HFFc6 (cell line): ENCODE measurements around the gene ALPL. TPM values are rescaled to one million over a fixed set of nuclear protein-coding genes. Genes with fewer than 3 reads are reported as not detected.

Experiments
- DNase-seq: peaks from one replicate; pipeline ENCODE4 v3.0.0-alpha.2; 2018
- H3K27ac Mint-ChIP-seq: 2 replicates; pipeline ENCODE4 v1.8.0; 2020; ENCODE audit warnings: mild to moderate bottlenecking, mixed read lengths
- H3K27me3 Mint-ChIP-seq: 2 replicates; pipeline ENCODE4 v1.8.0; 2021; ENCODE audit warnings: mild to moderate bottlenecking, moderate library complexity, mixed read lengths; ENCODE audit not compliant: insufficient read depth
- H3K36me3 Mint-ChIP-seq: 2 replicates; pipeline ENCODE4 v1.8.0; 2021; ENCODE audit warnings: low read depth, mixed read lengths
- H3K4me1 Mint-ChIP-seq: 2 replicates; pipeline ENCODE4 v1.8.0; 2020; ENCODE audit warnings: low read depth, mixed read lengths
- H3K4me3 Mint-ChIP-seq: 2 replicates; pipeline ENCODE4 v1.8.0; 2020; ENCODE audit warnings: mild to moderate bottlenecking, moderate library complexity, mixed read lengths
- H3K9me3 Mint-ChIP-seq: 2 replicates; pipeline ENCODE4 v1.8.0; 2020; ENCODE audit warnings: mild to moderate bottlenecking, mixed read lengths
- total RNA-seq, 6 experiments: library from RNA; stranded (reverse); fragmentation: NEBNext Ultra II Directional; extraction: Animal tissue kit (Norgen Biotek cat#: 25700); gene quantifications; 2 replicates in 1 of 6; 3 replicates in 5 of 6; pipeline ENCODE4 v1.2.3, GENCODE V29; 2021
- TF ChIP-seq, protein P1 (sequence below): fragments of 200-600 bp; sonication (generic); IDR thresholded peaks from 2 replicates; pipeline ENCODE4 v1.5.0; 2021; ENCODE audit warnings: antibody characterized with exemption, mild to moderate bottlenecking

The ALPL gene
- total RNA-seq, 6 experiments from 2014 or later: 0.19 to 0.21 TPM; not detected in 4

GRCh38 chr1:21526441-21526840, 17.2 kb downstream of the ALPL start:
- H3K4me1 Mint-ChIP-seq: no peaks in the 10 kb centered on the region
- H3K9me3 Mint-ChIP-seq: no peaks in the 10 kb centered on the region
- H3K27me3 Mint-ChIP-seq: peaks cover 17% of the 10 kb centered on the region
- TF ChIP-seq, protein P1, sequence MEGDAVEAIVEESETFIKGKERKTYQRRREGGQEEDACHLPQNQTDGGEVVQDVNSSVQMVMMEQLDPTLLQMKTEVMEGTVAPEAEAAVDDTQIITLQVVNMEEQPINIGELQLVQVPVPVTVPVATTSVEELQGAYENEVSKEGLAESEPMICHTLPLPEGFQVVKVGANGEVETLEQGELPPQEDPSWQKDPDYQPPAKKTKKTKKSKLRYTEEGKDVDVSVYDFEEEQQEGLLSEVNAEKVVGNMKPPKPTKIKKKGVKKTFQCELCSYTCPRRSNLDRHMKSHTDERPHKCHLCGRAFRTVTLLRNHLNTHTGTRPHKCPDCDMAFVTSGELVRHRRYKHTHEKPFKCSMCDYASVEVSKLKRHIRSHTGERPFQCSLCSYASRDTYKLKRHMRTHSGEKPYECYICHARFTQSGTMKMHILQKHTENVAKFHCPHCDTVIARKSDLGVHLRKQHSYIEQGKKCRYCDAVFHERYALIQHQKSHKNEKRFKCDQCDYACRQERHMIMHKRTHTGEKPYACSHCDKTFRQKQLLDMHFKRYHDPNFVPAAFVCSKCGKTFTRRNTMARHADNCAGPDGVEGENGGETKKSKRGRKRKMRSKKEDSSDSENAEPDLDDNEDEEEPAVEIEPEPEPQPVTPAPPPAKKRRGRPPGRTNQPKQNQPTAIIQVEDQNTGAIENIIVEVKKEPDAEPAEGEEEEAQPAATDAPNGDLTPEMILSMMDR: no peak
- no peak overlapping the region for H3K4me3 Mint-ChIP-seq
- no peaks in the 10 kb centered on the region for H3K36me3 Mint-ChIP-seq
- DNase-seq: no peak
- H3K27ac Mint-ChIP-seq: no peak overlapping the region

GRCh38 chr1:21530368-21531016, 21.3 kb downstream of the ALPL start:
- Mint-ChIP-seq H3K9me3 (no peaks in the 10 kb centered on the region), H3K4me3 (no peak overlapping the region), H3K4me1 (no peaks in the 10 kb centered on the region), H3K27me3 (peaks cover 36% of the 10 kb centered on the region), H3K27ac (no peak overlapping the region), H3K36me3 (no peaks in the 10 kb centered on the region)
- no peak for DNase-seq
- TF ChIP-seq, protein P1: no peak

DNA sequence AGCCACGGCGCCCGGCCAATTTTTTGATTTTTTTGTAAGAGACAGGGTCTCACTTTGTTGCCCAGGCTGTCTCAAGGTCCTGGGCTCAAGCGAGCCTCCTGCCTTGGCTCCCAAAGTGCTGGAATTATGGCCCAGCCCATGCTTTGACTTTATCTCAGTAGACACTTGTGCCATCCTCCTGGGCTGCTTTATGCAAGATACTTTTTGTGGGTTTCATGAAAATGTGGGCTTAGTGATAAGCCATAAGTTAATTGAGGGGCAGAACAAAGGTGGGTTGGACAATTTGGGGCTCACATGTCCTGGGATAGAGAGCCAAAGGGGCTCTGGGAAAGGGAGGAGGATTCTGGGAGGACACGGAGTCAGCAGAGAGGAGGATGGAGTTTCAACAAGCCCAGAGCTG, 22.0 kb downstream of the ALPL start:
- no peaks in the 10 kb centered on the region for H3K9me3 Mint-ChIP-seq
- H3K27ac Mint-ChIP-seq: no peak overlapping the region
- H3K4me1 Mint-ChIP-seq: no peaks in the 10 kb centered on the region
- peaks cover 37% of the 10 kb centered on the region for H3K27me3 Mint-ChIP-seq
- TF ChIP-seq, protein P1: no peak
- no peaks in the 10 kb centered on the region for H3K36me3 Mint-ChIP-seq
- H3K4me3 Mint-ChIP-seq: no peak overlapping the region
- no peak for DNase-seq

DNA sequence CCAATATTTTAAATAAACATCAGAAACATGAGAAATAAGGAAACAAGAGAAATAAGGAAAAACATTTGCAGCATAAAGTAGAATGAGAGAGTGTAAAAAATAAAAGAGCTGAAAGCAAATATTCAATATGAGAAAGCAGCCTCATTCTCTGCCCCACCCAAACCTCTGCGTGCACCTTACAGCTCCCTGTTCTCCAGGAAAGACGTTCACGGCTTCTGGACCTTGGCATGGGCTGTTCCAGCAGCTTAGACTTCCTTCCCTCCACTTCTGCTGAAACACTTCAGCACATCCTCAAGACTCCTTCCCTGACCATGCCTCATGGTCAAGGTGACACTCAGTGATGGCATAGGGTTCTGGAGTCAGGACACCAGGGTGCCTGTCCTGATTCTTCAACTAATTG, 23.3 kb downstream of the ALPL start:
- Mint-ChIP-seq H3K4me1 (no peaks in the 10 kb centered on the region), H3K4me3 (no peak overlapping the region), H3K36me3 (no peaks in the 10 kb centered on the region), H3K9me3 (no peaks in the 10 kb centered on the region), H3K27ac (no peak overlapping the region), H3K27me3 (peaks cover 37% of the 10 kb centered on the region)
- TF ChIP-seq, protein P1: no peak
- no peak for DNase-seq

- H3K4me1 Mint-ChIP-seq: peaks cover 5% of the 10 kb centered on the region
- H3K27me3 Mint-ChIP-seq: peaks cover 43% of the 10 kb centered on the region
- no peak overlapping the region for H3K27ac Mint-ChIP-seq
- H3K36me3 Mint-ChIP-seq: no peaks in the 10 kb centered on the region
- TF ChIP-seq, protein P1: no peak
- no peak overlapping the region for H3K4me3 Mint-ChIP-seq
- H3K9me3 Mint-ChIP-seq: no peaks in the 10 kb centered on the region
- DNase-seq: no peak
Measured at GRCh38 chr1:21532992-21533534, 23.8 kb downstream of the ALPL start.
